HEK293T (cell line): ENCODE results near the gene SLC39A13.

Experiments
- CTCF ChIA-PET: fragments of 350-600 bp; formaldehyde crosslinking; extraction: SDS; loops from one replicate; lab custom pipeline; 2021; ENCODE audit warnings: antibody characterized with exemption, inconsistent platforms; lab: Yijun Ruan, JAX
- POLR2A ChIA-PET: fragments of 350-600 bp; formaldehyde crosslinking; extraction: SDS; loops from one replicate; lab custom pipeline; 2020; ENCODE audit warnings: antibody characterized with exemption, inconsistent platforms; lab: Yijun Ruan, JAX
- DNase-seq: peaks from one replicate; pipeline ENCODE4 v3.0.0; 2012; ENCODE audit warnings: mixed read lengths; ENCODE audit errors: extremely low spot score
- ARNT ChIP-seq: fragments of 450-650 bp; IDR thresholded peaks from 2 replicates; pipeline ENCODE4 v1.6.1; 2017; ENCODE audit warnings: mild to moderate bottlenecking
- BHLHE40 ChIP-seq: fragments of 450-650 bp; IDR thresholded peaks from 2 replicates; pipeline ENCODE4 v1.6.1; 2016; ENCODE audit warnings: mild to moderate bottlenecking, moderate library complexity, borderline replicate concordance
- CTBP1 ChIP-seq: fragments of 450-650 bp; IDR thresholded peaks from 2 replicates; pipeline ENCODE4 v1.6.1; 2016; ENCODE audit warnings: borderline replicate concordance
- ELF4 ChIP-seq: fragments of 450-650 bp; IDR thresholded peaks from 2 replicates; pipeline ENCODE4 v1.6.1; 2017; ENCODE audit warnings: antibody characterized with exemption
- FOXA1 ChIP-seq: fragments of 450-650 bp; IDR thresholded peaks from 2 replicates; pipeline ENCODE4 v1.6.1; 2016; ENCODE audit warnings: mild to moderate bottlenecking
- FOXK2 ChIP-seq: fragments of 450-650 bp; IDR thresholded peaks from 2 replicates; pipeline ENCODE4 v1.6.1; 2016; ENCODE audit warnings: mild to moderate bottlenecking
- FOXM1 ChIP-seq: fragments of 450-650 bp; IDR thresholded peaks from 2 replicates; pipeline ENCODE4 v1.6.1; 2017; ENCODE audit warnings: mild to moderate bottlenecking, borderline replicate concordance
- HDGF ChIP-seq: fragments of 450-650 bp; IDR thresholded peaks from 2 replicates; pipeline ENCODE4 v1.6.1; 2017; ENCODE audit warnings: antibody characterized with exemption, borderline replicate concordance
- L3MBTL2 ChIP-seq: fragments of 450-650 bp; conservative IDR thresholded peaks from 2 replicates; pipeline ENCODE4 v1.6.1; 2016; ENCODE audit warnings: mild to moderate bottlenecking
- LEF1 ChIP-seq: fragments of 450-650 bp; IDR thresholded peaks from 2 replicates; pipeline ENCODE4 v1.6.1; 2017; ENCODE audit warnings: mild to moderate bottlenecking, borderline replicate concordance
- NFRKB ChIP-seq: fragments of 450-650 bp; IDR thresholded peaks from 2 replicates; pipeline ENCODE4 v1.6.1; 2016; ENCODE audit warnings: mild to moderate bottlenecking, moderate library complexity
- SP1 ChIP-seq: fragments of 450-650 bp; IDR thresholded peaks from 2 replicates; pipeline ENCODE4 v1.6.1; 2017
- SUZ12 ChIP-seq: fragments of 450-650 bp; IDR thresholded peaks from 2 replicates; pipeline ENCODE4 v1.6.1; 2016; ENCODE audit warnings: mild to moderate bottlenecking
- TARDBP ChIP-seq: fragments of 450-650 bp; IDR thresholded peaks from 2 replicates; pipeline ENCODE4 v1.6.1; 2016
- ZNF384 ChIP-seq: fragments of 450-650 bp; IDR thresholded peaks from 2 replicates; pipeline ENCODE4 v1.6.1; 2016
- TF ChIP-seq, protein P1 (sequence below): fragments of 450-650 bp; IDR thresholded peaks from 2 replicates; pipeline ENCODE4 v1.6.1; 2016

The SLC39A13 gene

GRCh38 chr11:47418454-47419259 lies 10.3 kb downstream of the SLC39A13 start:
- no peak for DNase-seq
- ChIA-PET POLR2A (interaction anchor here (0.9 to 1.0 kb wide), 2 partner anchors 9 to 11 kb away, joined by 3 read pairs; no protein-coding TSS in a partner anchor), CTCF (no interaction called here)
- TF ChIP-seq SUZ12, result no peak
- no peak for TF ChIP-seq BHLHE40
- TF ChIP-seq, protein P1, sequence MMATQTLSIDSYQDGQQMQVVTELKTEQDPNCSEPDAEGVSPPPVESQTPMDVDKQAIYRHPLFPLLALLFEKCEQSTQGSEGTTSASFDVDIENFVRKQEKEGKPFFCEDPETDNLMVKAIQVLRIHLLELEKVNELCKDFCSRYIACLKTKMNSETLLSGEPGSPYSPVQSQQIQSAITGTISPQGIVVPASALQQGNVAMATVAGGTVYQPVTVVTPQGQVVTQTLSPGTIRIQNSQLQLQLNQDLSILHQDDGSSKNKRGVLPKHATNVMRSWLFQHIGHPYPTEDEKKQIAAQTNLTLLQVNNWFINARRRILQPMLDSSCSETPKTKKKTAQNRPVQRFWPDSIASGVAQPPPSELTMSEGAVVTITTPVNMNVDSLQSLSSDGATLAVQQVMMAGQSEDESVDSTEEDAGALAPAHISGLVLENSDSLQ, result no peak
- TF ChIP-seq CTBP1, result no peak
- no peak for TF ChIP-seq TARDBP
- TF ChIP-seq HDGF, result no peak
- no peak for TF ChIP-seq FOXA1
- no peak for TF ChIP-seq LEF1
- TF ChIP-seq ARNT, result no peak
- no peak for TF ChIP-seq SP1
- no peak for TF ChIP-seq FOXM1
- no peak for TF ChIP-seq L3MBTL2
- TF ChIP-seq FOXK2, result no peak
- no peak for TF ChIP-seq NFRKB
- TF ChIP-seq ZNF384, result no peak
- no peak for TF ChIP-seq ELF4

DNA sequence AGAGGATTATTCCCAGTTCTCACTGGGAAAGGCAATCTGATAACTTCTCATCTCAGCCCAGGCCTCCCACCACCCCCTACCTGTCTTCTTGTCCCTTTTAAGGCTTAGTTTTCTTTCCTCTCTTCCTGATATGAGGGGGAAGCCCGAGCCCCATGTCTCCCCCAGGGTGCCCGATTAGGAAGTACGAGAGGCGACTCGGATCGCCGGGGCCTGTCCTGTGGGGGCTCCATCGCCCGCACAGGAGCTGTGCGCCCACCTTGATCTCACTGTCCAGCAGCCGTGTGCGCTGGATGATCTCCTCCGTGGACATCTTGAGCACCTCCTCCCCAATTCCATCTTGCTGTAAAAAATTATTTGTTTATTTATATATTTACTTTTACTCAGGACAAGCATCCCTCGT lies 17.2 kb downstream of the SLC39A13 start:
- ChIA-PET CTCF (interaction anchor here (0.9 to 1.1 kb wide), 2 partner anchors 13 to 51 kb away, joined by 3 to 4 read pairs; no protein-coding TSS in a partner anchor), POLR2A (interaction anchor here (1.1 to 5.0 kb wide), 4 partner anchors 8 to 341 kb away, joined by 3 to 72 read pairs (median 4); partner anchors contain the start of gene SLC39A13)
- TF ChIP-seq BHLHE40 (no peak), ELF4 (no peak), SP1 (no peak), ZNF384 (no peak), TARDBP (no peak), ARNT (no peak), CTBP1 (no peak), L3MBTL2 (no peak), HDGF (no peak)
- no peak for DNase-seq

GRCh38 chr11:47426062-47426956 lies 17.9 kb downstream of the SLC39A13 start, which contains the start of gene PSMC3:
PSMC3 (minus strand) TSS chr11:47426439; CDS start chr11:47426279, 160 bp downstream.
- CTCF ChIA-PET, result interaction anchor here (0.9 to 1.1 kb wide), 2 partner anchors 14 to 52 kb away, joined by 3 to 4 read pairs; no protein-coding TSS in a partner anchor
- peak; percentile 93 for DNase-seq
- TF ChIP-seq HDGF (no peak), ELF4 (0 out of 2 replicates have a peak, but pooled peaks have one; percentile 7), FOXK2 (no peak), BHLHE40 (no peak), ARNT (no peak), L3MBTL2 (no peak), TARDBP (no peak), FOXM1 (no peak), NFRKB (peak; percentile 86)
- POLR2A ChIA-PET, result interaction anchor here (1.0 to 5.0 kb wide), 7 partner anchors 7 to 340 kb away, joined by 3 to 72 read pairs (median 3); partner anchors contain the start of genes ACP2 and SLC39A13

GRCh38 chr11:47430524-47430923 lies 22.1 kb downstream of the SLC39A13 start:
- ChIA-PET POLR2A (no interaction called here), CTCF (no interaction called here)
- no peak for DNase-seq
- TF ChIP-seq SP1 (no peak), SUZ12 (no peak), FOXA1 (no peak), CTBP1 (no peak), FOXK2 (no peak), BHLHE40 (no peak), NFRKB (no peak), L3MBTL2 (no peak), FOXM1 (no peak), ARNT (no peak), ZNF384 (no peak), TARDBP (no peak), ELF4 (no peak), LEF1 (no peak), HDGF (no peak)
- TF ChIP-seq, protein P1, result no peak

GRCh38 chr11:47431356-47432083 lies 23.1 kb downstream of the SLC39A13 start:
- POLR2A ChIA-PET, result no interaction called here
- no peak for DNase-seq
- CTCF ChIA-PET, result no interaction called here
- TF ChIP-seq NFRKB (no peak), ARNT (no peak), L3MBTL2 (no peak), LEF1 (no peak), SP1 (no peak), FOXM1 (no peak), FOXA1 (no peak), FOXK2 (no peak), HDGF (no peak), ELF4 (no peak), BHLHE40 (no peak), TARDBP (no peak), CTBP1 (no peak), ZNF384 (no peak), SUZ12 (no peak)
- TF ChIP-seq, protein P1, result no peak
